GM23338 (cell line): ENCODE results near the gene THBS4. TPM values are rescaled to one million over a fixed set of nuclear protein-coding genes. Genes with fewer than 3 reads are reported as not detected.

Experiments
- ATAC-seq: fragments of 200-7000 bp; cut with Tn5 transposase; 3 replicates; pipeline ENCODE4 v1.9.1; 2020
- DNase-seq: peaks from one replicate; pipeline ENCODE4 v3.0.0-alpha.2; 2015; ENCODE audit warnings: low spot score
- H2AFZ ChIP-seq: fragments of 200-600 bp; sonication (generic); 2 replicates; pipeline ENCODE4 v1.8.0; 2016; ENCODE audit warnings: antibody characterized with exemption, mild to moderate bottlenecking, moderate library complexity
- H3F3A ChIP-seq: fragments of 200-600 bp; sonication (generic); replicated peaks from 2 replicates; pipeline ENCODE4 v1.8.0; 2017; ENCODE audit warnings: antibody characterized with exemption, mixed run types, low read depth
- H3K27ac ChIP-seq: fragments of 200-600 bp; sonication (generic); 2 replicates; pipeline ENCODE4 v1.6.1; 2016; ENCODE audit warnings: low read depth
- H3K27me3 ChIP-seq: fragments of 200-600 bp; sonication (generic); 2 replicates; pipeline ENCODE4 v1.8.0; 2016; ENCODE audit warnings: mild to moderate bottlenecking, mixed run types, moderate library complexity; ENCODE audit not compliant: insufficient read depth
- H3K36me3 ChIP-seq: fragments of 200-600 bp; sonication (generic); 2 replicates; pipeline ENCODE4 v1.8.0; 2016; ENCODE audit warnings: mild to moderate bottlenecking; ENCODE audit not compliant: insufficient read depth
- H3K4me1 ChIP-seq: fragments of 200-600 bp; sonication (generic); 2 replicates; pipeline ENCODE4 v1.8.0; 2016; ENCODE audit warnings: mild to moderate bottlenecking, moderate library complexity; ENCODE audit not compliant: insufficient read depth
- H3K4me2 ChIP-seq: fragments of 200-600 bp; sonication (generic); 2 replicates; pipeline ENCODE4 v1.7.1; 2017; ENCODE audit warnings: mixed run types
- H3K4me3 ChIP-seq: fragments of 200-600 bp; sonication (generic); 2 replicates; pipeline ENCODE4 v1.6.1; 2016; ENCODE audit warnings: mixed run types
- H3K79me2 ChIP-seq: fragments of 200-600 bp; sonication (generic); replicated peaks from 2 replicates; pipeline ENCODE4 v1.8.0; 2017; ENCODE audit warnings: mild to moderate bottlenecking; ENCODE audit not compliant: insufficient read depth
- H3K9me2 ChIP-seq: fragments of 200-600 bp; sonication (generic); 2 replicates; pipeline ENCODE4 v1.8.0; 2017; ENCODE audit not compliant: insufficient read depth
- H4K20me1 ChIP-seq: fragments of 200-600 bp; sonication (generic); replicated peaks from 2 replicates; pipeline ENCODE4 v1.8.0; 2017; ENCODE audit warnings: mild to moderate bottlenecking; ENCODE audit not compliant: insufficient read depth
- H3K27ac Mint-ChIP-seq: 2 replicates; pipeline ENCODE4 v1.8.0; 2020; ENCODE audit warnings: inconsistent platforms, mild to moderate bottlenecking, moderate library complexity, mixed read lengths
- H3K27me3 Mint-ChIP-seq: 3 replicates; pipeline ENCODE4 v1.8.0; 2022; ENCODE audit warnings: low read depth, mild to moderate bottlenecking, moderate library complexity, mixed read lengths, inconsistent platforms; ENCODE audit not compliant: insufficient read depth, poor library complexity
- H3K36me3 Mint-ChIP-seq: 3 replicates; pipeline ENCODE4 v1.8.0; 2021; ENCODE audit warnings: low read depth, mild to moderate bottlenecking, inconsistent platforms, moderate library complexity, mixed read lengths
- H3K4me1 Mint-ChIP-seq: 3 replicates; pipeline ENCODE4 v1.8.0; 2020; ENCODE audit warnings: mild to moderate bottlenecking, inconsistent platforms, mixed read lengths
- H3K4me3 Mint-ChIP-seq: 3 replicates; pipeline ENCODE4 v1.8.0; 2021; ENCODE audit warnings: moderate library complexity, mild to moderate bottlenecking, inconsistent platforms, mixed read lengths
- H3K9me3 Mint-ChIP-seq: 3 replicates; pipeline ENCODE4 v1.8.0; 2020; ENCODE audit warnings: moderate library complexity, mild to moderate bottlenecking, inconsistent platforms, mixed read lengths
- CREB1 ChIP-seq: fragments of 250-450 bp; sonication (Bioruptor Pico); IDR thresholded peaks from 2 replicates; pipeline ENCODE4 v1.5.0; 2020; ENCODE audit warnings: low read depth, mild to moderate bottlenecking, moderate library complexity
- ETS1 ChIP-seq: IDR thresholded peaks from 2 replicates; pipeline ENCODE4 v1.6.1; 2016; ENCODE audit warnings: antibody characterized with exemption
- EZH2 ChIP-seq: fragments of 200-600 bp; sonication (generic); IDR thresholded peaks from one replicate; pipeline ENCODE4 v1.8.0; 2017; ENCODE audit warnings: antibody characterized with exemption, mild to moderate bottlenecking, low read depth; ENCODE audit not compliant: unreplicated experiment
- JUNB ChIP-seq: IDR thresholded peaks from one replicate; pipeline ENCODE4 v1.6.1; 2016; ENCODE audit warnings: antibody characterized with exemption; ENCODE audit not compliant: unreplicated experiment
- NANOG ChIP-seq: IDR thresholded peaks from 2 replicates; pipeline ENCODE4 v1.6.1; 2016; ENCODE audit warnings: antibody characterized with exemption, borderline replicate concordance
- POLR2AphosphoS5 ChIP-seq: IDR thresholded peaks from 2 replicates; pipeline ENCODE4 v1.6.1; 2016; ENCODE audit warnings: antibody characterized with exemption, low read depth
- REST ChIP-seq: IDR thresholded peaks from one replicate; pipeline ENCODE4 v1.6.1; 2018; ENCODE audit warnings: antibody characterized with exemption; ENCODE audit not compliant: unreplicated experiment
- STAT1 ChIP-seq: IDR thresholded peaks from one replicate; pipeline ENCODE4 v1.6.1; 2016; ENCODE audit warnings: antibody characterized with exemption; ENCODE audit not compliant: unreplicated experiment
- ZNF114 ChIP-seq: fragments of 250-450 bp; sonication (Bioruptor Pico); IDR thresholded peaks from 2 replicates; pipeline ENCODE4 v1.5.0; 2020; ENCODE audit warnings: mild to moderate bottlenecking, moderate library complexity
- ZNF331 ChIP-seq: fragments of 250-450 bp; sonication (Bioruptor Pico); IDR thresholded peaks from 2 replicates; pipeline ENCODE4 v1.5.0; 2020; ENCODE audit warnings: low read depth, mild to moderate bottlenecking, moderate library complexity
- polyA plus RNA-seq: library from polyadenylated mRNA; unstranded; fragments of >200 nt; fragmentation: Nextera tagmentation; extraction: Ambion mirVana; gene quantifications from 2 replicates; pipeline ENCODE4 v1.2.1, GENCODE V29; 2016
- total RNA-seq: library from RNA; depleted of rRNA; stranded (reverse); fragments of >200 nt; shearing (Covaris generic); gene quantifications from 2 replicates; pipeline ENCODE4 v1.2.3, GENCODE V29; 2014
- TF ChIP-seq, protein P1 (sequence below): fragments of 250-450 bp; sonication (Bioruptor Pico); IDR thresholded peaks from 2 replicates; pipeline ENCODE4 v1.5.0; 2020; ENCODE audit warnings: mild to moderate bottlenecking, moderate library complexity
- TF ChIP-seq, protein P2 (sequence below), 2 experiments: fragments of 200-600 bp in 1 of 2; sonication (generic) in 1 of 2; conservative IDR thresholded peaks; 2 replicates each; pipeline versions ENCODE4 v1.5.1 to v1.6.1; 2016 to 2017; ENCODE audit warnings: antibody characterized with exemption in 2 of 2, low read depth in 2 of 2, mild to moderate bottlenecking in 2 of 2, moderate library complexity in 1 of 2

Gene THBS4
- total and polyA plus RNA-seq, 2 experiments from 2014 or later = 14.0 to 23.2 TPM

DNA sequence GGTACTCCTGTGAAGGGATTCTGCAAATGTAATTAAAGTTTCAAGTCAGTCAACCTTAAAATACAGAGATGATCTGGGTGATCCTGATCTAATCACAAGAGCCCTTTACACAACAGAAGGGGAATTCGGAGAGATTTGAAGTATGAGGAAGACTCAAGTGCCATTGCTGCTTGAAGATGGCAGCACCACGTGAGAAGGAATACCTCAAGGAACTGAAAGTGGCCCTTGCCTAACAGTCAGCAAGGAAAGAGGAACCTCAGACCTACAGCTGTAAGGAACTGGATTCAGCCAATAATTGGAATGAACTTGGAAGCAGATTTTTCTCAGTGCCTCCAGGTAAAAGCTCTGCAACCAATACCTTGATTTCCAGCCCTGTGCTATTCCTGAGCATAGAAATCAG, 87.4 kb downstream of the THBS4 start:
- Mint-ChIP-seq H3K4me3 (no peak overlapping the region), H3K27ac (no peak overlapping the region), H3K36me3 (peaks cover 7% of the 10 kb centered on the region), H3K27me3 (peaks cover 9% of the 10 kb centered on the region), H3K9me3 (0 out of 3 replicates have a peak, but pooled peaks cover 2% of the 10 kb centered on the region), H3K4me1 (no peaks in the 10 kb centered on the region)
- no peaks in the 10 kb centered on the region for H4K20me1 ChIP-seq
- no peaks in the 10 kb centered on the region for H3F3A ChIP-seq
- no peak overlapping the region for H3K4me2 ChIP-seq
- ATAC-seq (no peak), DNase-seq (no peak)
- H2AFZ ChIP-seq = no peak overlapping the region
- H3K27me3 ChIP-seq = no peaks in the 10 kb centered on the region
- H3K36me3 ChIP-seq = peaks cover 3% of the 10 kb centered on the region; the same call in 1 of the 2 replicates
- H3K4me1 ChIP-seq = no peaks in the 10 kb centered on the region
- H3K4me3 ChIP-seq = no peak overlapping the region
- no peaks in the 10 kb centered on the region for H3K79me2 ChIP-seq
- no peak for TF ChIP-seq EZH2
- TF ChIP-seq, protein P1, sequence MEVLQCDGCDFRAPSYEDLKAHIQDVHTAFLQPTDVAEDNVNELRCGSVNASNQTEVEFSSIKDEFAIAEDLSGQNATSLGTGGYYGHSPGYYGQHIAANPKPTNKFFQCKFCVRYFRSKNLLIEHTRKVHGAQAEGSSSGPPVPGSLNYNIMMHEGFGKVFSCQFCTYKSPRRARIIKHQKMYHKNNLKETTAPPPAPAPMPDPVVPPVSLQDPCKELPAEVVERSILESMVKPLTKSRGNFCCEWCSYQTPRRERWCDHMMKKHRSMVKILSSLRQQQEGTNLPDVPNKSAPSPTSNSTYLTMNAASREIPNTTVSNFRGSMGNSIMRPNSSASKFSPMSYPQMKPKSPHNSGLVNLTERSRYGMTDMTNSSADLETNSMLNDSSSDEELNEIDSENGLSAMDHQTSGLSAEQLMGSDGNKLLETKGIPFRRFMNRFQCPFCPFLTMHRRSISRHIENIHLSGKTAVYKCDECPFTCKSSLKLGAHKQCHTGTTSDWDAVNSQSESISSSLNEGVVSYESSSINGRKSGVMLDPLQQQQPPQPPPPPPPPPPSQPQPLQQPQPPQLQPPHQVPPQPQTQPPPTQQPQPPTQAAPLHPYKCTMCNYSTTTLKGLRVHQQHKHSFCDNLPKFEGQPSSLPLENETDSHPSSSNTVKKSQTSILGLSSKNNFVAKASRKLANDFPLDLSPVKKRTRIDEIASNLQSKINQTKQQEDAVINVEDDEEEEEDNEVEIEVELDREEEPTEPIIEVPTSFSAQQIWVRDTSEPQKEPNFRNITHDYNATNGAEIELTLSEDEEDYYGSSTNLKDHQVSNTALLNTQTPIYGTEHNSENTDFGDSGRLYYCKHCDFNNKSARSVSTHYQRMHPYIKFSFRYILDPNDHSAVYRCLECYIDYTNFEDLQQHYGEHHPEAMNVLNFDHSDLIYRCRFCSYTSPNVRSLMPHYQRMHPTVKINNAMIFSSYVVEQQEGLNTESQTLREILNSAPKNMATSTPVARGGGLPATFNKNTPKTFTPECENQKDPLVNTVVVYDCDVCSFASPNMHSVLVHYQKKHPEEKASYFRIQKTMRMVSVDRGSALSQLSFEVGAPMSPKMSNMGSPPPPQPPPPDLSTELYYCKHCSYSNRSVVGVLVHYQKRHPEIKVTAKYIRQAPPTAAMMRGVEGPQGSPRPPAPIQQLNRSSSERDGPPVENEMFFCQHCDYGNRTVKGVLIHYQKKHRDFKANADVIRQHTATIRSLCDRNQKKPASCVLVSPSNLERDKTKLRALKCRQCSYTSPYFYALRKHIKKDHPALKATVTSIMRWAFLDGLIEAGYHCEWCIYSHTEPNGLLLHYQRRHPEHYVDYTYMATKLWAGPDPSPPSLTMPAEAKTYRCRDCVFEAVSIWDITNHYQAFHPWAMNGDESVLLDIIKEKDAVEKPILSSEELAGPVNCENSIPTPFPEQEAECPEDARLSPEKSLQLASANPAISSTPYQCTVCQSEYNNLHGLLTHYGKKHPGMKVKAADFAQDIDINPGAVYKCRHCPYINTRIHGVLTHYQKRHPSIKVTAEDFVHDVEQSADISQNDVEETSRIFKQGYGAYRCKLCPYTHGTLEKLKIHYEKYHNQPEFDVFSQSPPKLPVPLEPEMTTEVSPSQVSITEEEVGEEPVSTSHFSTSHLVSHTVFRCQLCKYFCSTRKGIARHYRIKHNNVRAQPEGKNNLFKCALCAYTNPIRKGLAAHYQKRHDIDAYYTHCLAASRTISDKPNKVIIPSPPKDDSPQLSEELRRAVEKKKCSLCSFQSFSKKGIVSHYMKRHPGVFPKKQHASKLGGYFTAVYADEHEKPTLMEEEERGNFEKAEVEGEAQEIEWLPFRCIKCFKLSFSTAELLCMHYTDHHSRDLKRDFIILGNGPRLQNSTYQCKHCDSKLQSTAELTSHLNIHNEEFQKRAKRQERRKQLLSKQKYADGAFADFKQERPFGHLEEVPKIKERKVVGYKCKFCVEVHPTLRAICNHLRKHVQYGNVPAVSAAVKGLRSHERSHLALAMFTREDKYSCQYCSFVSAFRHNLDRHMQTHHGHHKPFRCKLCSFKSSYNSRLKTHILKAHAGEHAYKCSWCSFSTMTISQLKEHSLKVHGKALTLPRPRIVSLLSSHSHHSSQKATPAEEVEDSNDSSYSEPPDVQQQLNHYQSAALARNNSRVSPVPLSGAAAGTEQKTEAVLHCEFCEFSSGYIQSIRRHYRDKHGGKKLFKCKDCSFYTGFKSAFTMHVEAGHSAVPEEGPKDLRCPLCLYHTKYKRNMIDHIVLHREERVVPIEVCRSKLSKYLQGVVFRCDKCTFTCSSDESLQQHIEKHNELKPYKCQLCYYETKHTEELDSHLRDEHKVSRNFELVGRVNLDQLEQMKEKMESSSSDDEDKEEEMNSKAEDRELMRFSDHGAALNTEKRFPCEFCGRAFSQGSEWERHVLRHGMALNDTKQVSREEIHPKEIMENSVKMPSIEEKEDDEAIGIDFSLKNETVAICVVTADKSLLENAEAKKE (CRISPR knock-in tag) = no peak
- TF ChIP-seq ZNF331 (CRISPR knock-in tag) = no peak
- TF ChIP-seq POLR2AphosphoS5 = no peak
- TF ChIP-seq ZNF114 (CRISPR knock-in tag) = no peak
- TF ChIP-seq ETS1 = no peak
- no peak for TF ChIP-seq CREB1
- TF ChIP-seq, protein P2, sequence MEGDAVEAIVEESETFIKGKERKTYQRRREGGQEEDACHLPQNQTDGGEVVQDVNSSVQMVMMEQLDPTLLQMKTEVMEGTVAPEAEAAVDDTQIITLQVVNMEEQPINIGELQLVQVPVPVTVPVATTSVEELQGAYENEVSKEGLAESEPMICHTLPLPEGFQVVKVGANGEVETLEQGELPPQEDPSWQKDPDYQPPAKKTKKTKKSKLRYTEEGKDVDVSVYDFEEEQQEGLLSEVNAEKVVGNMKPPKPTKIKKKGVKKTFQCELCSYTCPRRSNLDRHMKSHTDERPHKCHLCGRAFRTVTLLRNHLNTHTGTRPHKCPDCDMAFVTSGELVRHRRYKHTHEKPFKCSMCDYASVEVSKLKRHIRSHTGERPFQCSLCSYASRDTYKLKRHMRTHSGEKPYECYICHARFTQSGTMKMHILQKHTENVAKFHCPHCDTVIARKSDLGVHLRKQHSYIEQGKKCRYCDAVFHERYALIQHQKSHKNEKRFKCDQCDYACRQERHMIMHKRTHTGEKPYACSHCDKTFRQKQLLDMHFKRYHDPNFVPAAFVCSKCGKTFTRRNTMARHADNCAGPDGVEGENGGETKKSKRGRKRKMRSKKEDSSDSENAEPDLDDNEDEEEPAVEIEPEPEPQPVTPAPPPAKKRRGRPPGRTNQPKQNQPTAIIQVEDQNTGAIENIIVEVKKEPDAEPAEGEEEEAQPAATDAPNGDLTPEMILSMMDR (conservative IDR thresholded peaks at IDR 0.05; ENCODE audit: low read depth in 2 of 2) = no peak
- no peak for TF ChIP-seq JUNB
- TF ChIP-seq STAT1 = no peak
- no peak for TF ChIP-seq NANOG
- no peak for TF ChIP-seq REST
- H3K9me2 ChIP-seq = peaks cover 12% of the 10 kb centered on the region; the same call in 1 of the 2 replicates
- H3K27ac ChIP-seq = no peak overlapping the region
